Neuronal stem cell (in vitro differentiated cells): ENCODE measurements around the gene RIPOR3.

Experiments
- DNase-seq: peaks from one replicate; pipeline ENCODE4 v3.0.0-alpha.2; 2013; ENCODE audit warnings: low spot score
- H2AFZ ChIP-seq: one replicate; pipeline ENCODE4 v1.6.1; 2013; ENCODE audit warnings: mild to moderate bottlenecking, low read length, inconsistent platforms
- H2AK5ac ChIP-seq: 2 replicates; pipeline ENCODE4 v1.6.1; 2013; ENCODE audit warnings: low read depth, mild to moderate bottlenecking, inconsistent platforms, low read length, moderate library complexity, mixed read lengths
- H2BK120ac ChIP-seq: 2 replicates; pipeline ENCODE4 v1.6.1; 2013; ENCODE audit warnings: low read depth, mild to moderate bottlenecking, inconsistent platforms, low read length, moderate library complexity, mixed read lengths
- H2BK12ac ChIP-seq: one replicate; pipeline ENCODE4 v1.6.1; 2013; ENCODE audit warnings: low read length, inconsistent platforms
- H2BK15ac ChIP-seq: 2 replicates; pipeline ENCODE4 v1.6.1; 2013; ENCODE audit warnings: mild to moderate bottlenecking, low read length, inconsistent platforms, mixed read lengths
- H2BK5ac ChIP-seq: one replicate; pipeline ENCODE4 v1.6.1; 2013; ENCODE audit warnings: inconsistent platforms, mild to moderate bottlenecking, low read length, moderate library complexity
- H3K14ac ChIP-seq: one replicate; pipeline ENCODE4 v1.6.1; 2013; ENCODE audit warnings: low read length, inconsistent platforms
- H3K18ac ChIP-seq: 2 replicates; pipeline ENCODE4 v1.6.1; 2013; ENCODE audit warnings: low read length, inconsistent platforms
- H3K23ac ChIP-seq: 2 replicates; pipeline ENCODE4 v1.6.1; 2013; ENCODE audit warnings: low read depth, mild to moderate bottlenecking, mixed read lengths, low read length, inconsistent platforms; ENCODE audit not compliant: poor library complexity
- H3K27ac ChIP-seq: replicated peaks from 3 replicates; pipeline ENCODE4 v1.5.1; 2013; ENCODE audit warnings: low read length, inconsistent platforms
- H3K27me3 ChIP-seq, 3 experiments: 2 replicates each; pipeline ENCODE4 v1.6.1; 2013; ENCODE audit warnings: low read length in 3 of 3, mild to moderate bottlenecking in 2 of 3, inconsistent platforms in 1 of 3, low read depth in 1 of 3, mixed read lengths in 1 of 3, moderate library complexity in 1 of 3; ENCODE audit not compliant: control insufficient read depth in 3 of 3, insufficient read depth in 3 of 3
- H3K36me3 ChIP-seq, 2 donors: replicated peaks in 1 of 2; 2 replicates each; pipeline ENCODE4 v1.6.1; 2013; ENCODE audit warnings: low read length in 2 of 2; ENCODE audit not compliant: control insufficient read depth in 2 of 2, insufficient read depth in 2 of 2
- H3K4ac ChIP-seq: 2 replicates; pipeline ENCODE4 v1.6.1; 2013; ENCODE audit warnings: inconsistent platforms, mild to moderate bottlenecking, low read length, moderate library complexity
- H3K4me1 ChIP-seq, 2 donors: 1 replicate in 1 of 2; 2 replicates in 1 of 2; pipeline ENCODE4 v1.6.1; 2013; ENCODE audit warnings: low read length in 2 of 2, low read depth in 1 of 2; ENCODE audit not compliant: control insufficient read depth in 2 of 2, insufficient read depth in 1 of 2
- H3K4me2 ChIP-seq: one replicate; pipeline ENCODE4 v1.6.1; 2013; ENCODE audit warnings: mild to moderate bottlenecking, low read length, inconsistent platforms; ENCODE audit not compliant: insufficient read depth, poor library complexity, severe bottlenecking
- H3K4me3 ChIP-seq, 2 donors: 2 replicates each; pipeline ENCODE4 v1.5.1; 2013; ENCODE audit warnings: low read length in 2 of 2, mild to moderate bottlenecking in 2 of 2, inconsistent platforms in 1 of 2, moderate library complexity in 1 of 2
- H3K79me1 ChIP-seq: one replicate; pipeline ENCODE4 v1.6.1; 2013; ENCODE audit warnings: low read depth, mild to moderate bottlenecking, inconsistent platforms, low read length, moderate library complexity
- H3K9ac ChIP-seq: one replicate; pipeline ENCODE4 v1.6.1; 2013; ENCODE audit warnings: mild to moderate bottlenecking, low read depth, low read length, inconsistent platforms; ENCODE audit not compliant: poor library complexity
- H3K9me3 ChIP-seq, 2 donors: replicated peaks in 1 of 2; 2 replicates each; pipeline versions ENCODE3 to v1.6.1; 2013; ENCODE audit warnings: low read length in 2 of 2, mild to moderate bottlenecking in 2 of 2, inconsistent platforms in 1 of 2, low read depth in 1 of 2, mixed read lengths in 1 of 2, moderate library complexity in 1 of 2; ENCODE audit not compliant: control insufficient read depth in 2 of 2, insufficient read depth in 1 of 2
- H4K8ac ChIP-seq: one replicate; pipeline ENCODE4 v1.6.1; 2013; ENCODE audit warnings: low read depth, mild to moderate bottlenecking, inconsistent platforms, low read length, moderate library complexity
- H4K91ac ChIP-seq: one replicate; pipeline ENCODE4 v1.6.1; 2013; ENCODE audit warnings: low read length, low read depth, mild to moderate bottlenecking, inconsistent platforms; ENCODE audit not compliant: poor library complexity
- WGBS, 2 donors: extraction: QIAGEN DNeasy Blood & Tissue Kit; methylation state at CpG; one replicate each; pipeline ENCODE4 v1.1.7; 2013; ENCODE audit warnings: missing lambda C conversion rate in 2 of 2, mixed read lengths in 1 of 2; ENCODE audit not compliant: insufficient read length in 2 of 2, insufficient replicate concordance in 1 of 2; ENCODE audit errors: extremely low coverage in 2 of 2; 5-methylcytosine and 5-hydroxymethylcytosine counted together

RIPOR3 gene

DNA sequence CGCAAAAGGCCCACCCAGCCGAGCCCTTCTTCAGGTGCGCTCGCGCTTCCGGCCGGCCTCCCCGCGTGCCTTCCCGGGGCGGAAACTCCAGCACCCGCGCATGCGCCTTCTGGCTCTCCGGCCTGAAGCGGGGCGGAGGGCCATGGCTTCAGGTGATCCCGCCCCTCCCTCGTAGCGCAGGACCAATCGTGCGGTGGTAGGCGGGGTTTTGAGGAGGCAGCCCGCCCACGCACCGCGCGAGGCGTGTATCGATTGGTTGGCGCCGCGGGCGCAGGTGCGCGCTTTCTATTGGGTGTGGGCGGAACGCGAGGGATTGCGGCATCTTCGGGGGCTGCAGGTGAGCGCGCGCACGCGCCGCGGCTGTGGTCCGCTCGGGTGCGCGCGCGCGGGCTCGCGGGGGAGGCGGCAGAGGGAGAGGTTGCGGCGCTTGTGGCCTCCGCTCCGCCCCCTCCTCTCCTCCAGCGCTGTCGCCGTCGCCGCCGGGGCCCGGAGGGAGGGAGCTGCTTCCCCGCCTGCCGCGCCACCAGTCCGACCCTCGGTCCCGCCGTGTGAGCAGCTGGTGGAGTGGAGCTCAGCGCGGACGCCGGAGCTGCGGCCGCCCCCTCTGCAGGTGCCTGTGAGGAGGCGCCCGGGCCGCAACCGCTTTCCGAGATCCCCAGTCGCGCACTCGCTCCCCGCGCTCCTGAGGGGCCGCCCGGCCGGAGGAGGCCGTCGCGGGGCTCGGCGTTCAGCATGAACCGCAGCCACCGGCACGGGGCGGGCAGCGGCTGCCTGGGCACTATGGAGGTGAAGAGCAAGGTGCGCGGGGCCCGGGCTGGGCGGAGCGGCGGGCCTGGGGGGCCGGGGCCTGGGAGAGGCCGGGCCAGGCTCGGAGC, 40.0 kb upstream of the RIPOR3 start, which contains the start of gene PARD6B:
Gene PARD6B, plus strand, starts transcription at position 526 of the 875 bp plus-strand sequence. Its CDS starts 207 bp downstream, at position 733.
- peak; percentile 99 for DNase-seq
- H3K4me3 ChIP-seq, result peak within 1 kb of the TSS; percentile 79 to 98
- H2BK5ac ChIP-seq, result peak within 1 kb of the TSS; percentile 93
- peak within 1 kb of the TSS; percentile 49 for H3K14ac ChIP-seq
- H2BK12ac ChIP-seq, result peak within 1 kb of the TSS; percentile 60
- no CpG with 5 or more reads among the region's 114 CpGs for WGBS, 2 donors
- peak within 1 kb of the TSS; percentile 94 for H2AFZ ChIP-seq
- peak within 1 kb of the TSS; percentile 98 for H3K9ac ChIP-seq
- no peak within 1 kb of the TSS for H3K4ac ChIP-seq
- no peak within 1 kb of the TSS for H4K91ac ChIP-seq
- H2BK120ac ChIP-seq, result no peak within 1 kb of the TSS
- peaks cover 0 to 3% of the 10 kb centered on the region in 2 donors for H3K36me3 ChIP-seq
- peak within 1 kb of the TSS; percentile 75 for H2BK15ac ChIP-seq
- H3K4me1 ChIP-seq, result peaks cover 9 to 17% of the 10 kb centered on the region in 2 donors
- no peak within 1 kb of the TSS for H4K8ac ChIP-seq
- H3K18ac ChIP-seq, result peak within 1 kb of the TSS; percentile 92
- peak within 1 kb of the TSS; percentile 93 for H3K23ac ChIP-seq
- H3K9me3 ChIP-seq, result no peaks in the 10 kb centered on the region
- H3K4me2 ChIP-seq, result peak within 1 kb of the TSS; percentile 97
- H3K27me3 ChIP-seq, result no peaks in the 10 kb centered on the region
- H3K27ac ChIP-seq, result peak within 1 kb of the TSS; percentile 94
- H3K79me1 ChIP-seq, result no peaks in the 10 kb centered on the region
- peak within 1 kb of the TSS; percentile 64 for H2AK5ac ChIP-seq

GRCh38 chr20:50730765-50731054, 39.4 kb upstream of the RIPOR3 start:
- H3K79me1 ChIP-seq, result no peaks in the 10 kb centered on the region
- H3K4me2 ChIP-seq, result peak overlapping the region; percentile 97
- H3K36me3 ChIP-seq, result peaks cover 0 to 3% of the 10 kb centered on the region in 2 donors
- no peaks in the 10 kb centered on the region for H3K9me3 ChIP-seq
- H4K91ac ChIP-seq, result no peak overlapping the region
- no peak overlapping the region for H2AK5ac ChIP-seq
- H3K4me1 ChIP-seq, result peaks cover 9 to 17% of the 10 kb centered on the region in 2 donors
- peak overlapping the region; percentile 94 for H2AFZ ChIP-seq
- H2BK5ac ChIP-seq, result peak overlapping the region; percentile 79
- peak overlapping the region; percentile 73 for H3K9ac ChIP-seq
- H3K18ac ChIP-seq, result peak overlapping the region; percentile 91
- H4K8ac ChIP-seq, result no peak overlapping the region
- peak overlapping the region; percentile 31 for H2BK15ac ChIP-seq
- H3K4me3 ChIP-seq, result peak overlapping the region; percentile 79 to 83
- H3K27ac ChIP-seq, result peak overlapping the region; percentile 90
- no CpG with 5 or more reads among the region's 35 CpGs for WGBS, 2 donors
- no peak overlapping the region for H2BK120ac ChIP-seq
- H3K14ac ChIP-seq, result peak overlapping the region; percentile 49
- no peak overlapping the region for H3K4ac ChIP-seq
- DNase-seq, result no peak
- H2BK12ac ChIP-seq, result peak overlapping the region; percentile 24
- peak overlapping the region; percentile 87 for H3K23ac ChIP-seq
- no peaks in the 10 kb centered on the region for H3K27me3 ChIP-seq

- H3K27ac ChIP-seq, result peak overlapping the region; percentile 90
- no peaks in the 10 kb centered on the region for H3K9me3 ChIP-seq
- H2BK120ac ChIP-seq, result no peak overlapping the region
- peaks cover 0 to 3% of the 10 kb centered on the region in 2 donors for H3K36me3 ChIP-seq
- H4K91ac ChIP-seq, result no peak overlapping the region
- H3K4me2 ChIP-seq, result peak overlapping the region; percentile 97
- no peaks in the 10 kb centered on the region for H3K79me1 ChIP-seq
- H3K27me3 ChIP-seq, result no peaks in the 10 kb centered on the region
- DNase-seq, result no peak
- peak overlapping the region; percentile 73 for H3K9ac ChIP-seq
- H2BK5ac ChIP-seq, result peak overlapping the region; percentile 79
- H2AK5ac ChIP-seq, result peak overlapping the region; percentile 77
- H3K23ac ChIP-seq, result peak overlapping the region; percentile 87
- H2AFZ ChIP-seq, result peak overlapping the region; percentile 94
- H4K8ac ChIP-seq, result no peak overlapping the region
- peak overlapping the region; percentile 49 for H3K14ac ChIP-seq
- peak overlapping the region; percentile 91 for H3K18ac ChIP-seq
- peaks cover 9 to 17% of the 10 kb centered on the region in 2 donors for H3K4me1 ChIP-seq
- H2BK15ac ChIP-seq, result peak overlapping the region; percentile 31
- H3K4me3 ChIP-seq, result peak overlapping the region; percentile 79 to 83
- no CpG with 5 or more reads among the region's 21 CpGs for WGBS, 2 donors
- peak overlapping the region; percentile 24 for H2BK12ac ChIP-seq
- no peak overlapping the region for H3K4ac ChIP-seq
Measured at GRCh38 chr20:50729901-50730764, 38.8 kb upstream of the RIPOR3 start.
